HepG2 (cell line): ENCODE data around the gene TADA1. TPM values are rescaled to one million over a fixed set of nuclear protein-coding genes. Genes with fewer than 3 reads are reported as not detected.

Experiments
- ATAC-seq: fragments of 200-7000 bp; cut with Tn5 transposase; 3 replicates; pipeline ENCODE4 v1.9.1; 2020; ENCODE audit warnings: mild to moderate bottlenecking, moderate library complexity
- BruUV-seq: library from RNA; stranded (reverse); fragments of 400-500 nt; replicated peaks from 2 replicates; lab custom pipeline; 2021; lab: Mats Ljungman, UMichigan
- CTCF ChIA-PET: fragments of 300-600 bp; formaldehyde crosslinking; extraction: SDS; loops from one replicate; lab custom pipeline; 2021; ENCODE audit warnings: low total read pairs, inconsistent platforms, low intra/inter-chr PET ratio; lab: Yijun Ruan, JAX
- POLR2A ChIA-PET: fragments of 350-600 bp; sonication (Branson Sonifier 250); formaldehyde crosslinking; loops from one replicate; lab custom pipeline; 2020; ENCODE audit warnings: antibody characterized with exemption, inconsistent platforms; lab: Yijun Ruan, JAX
- DNase-seq: peaks from one replicate; pipeline ENCODE4 v3.0.0-alpha.2; 2015; ENCODE audit warnings: low spot score
- FAIRE-seq: peaks from 3 replicates; lab custom pipeline; 2011; peaks lifted over from hg19 to GRCh38; lab: Jason Lieb, UNC
- H2AFZ ChIP-seq: one replicate; pipeline ENCODE4 v1.6.1; 2011; ENCODE audit warnings: low read length, inconsistent platforms
- H3K27ac ChIP-seq: fragments of 300-600 bp; 3 replicates; pipeline ENCODE4 v1.8.0; 2011; ENCODE audit warnings: mixed run types, mild to moderate bottlenecking, mixed read lengths, low read length, inconsistent platforms; ENCODE audit not compliant: insufficient read depth; ENCODE audit errors: extremely low read length
- H3K27me3 ChIP-seq, 2 experiments: fragments of 200-600 bp in 1 of 2; 2 replicates in 1 of 2; 3 replicates in 1 of 2; pipeline versions ENCODE4 v1.6.0 to v1.8.0; 2011; ENCODE audit warnings: low read length in 2 of 2, mild to moderate bottlenecking in 2 of 2, moderate library complexity in 2 of 2, inconsistent platforms in 1 of 2; ENCODE audit not compliant: insufficient read depth in 2 of 2, control insufficient read depth in 1 of 2
- H3K36me3 ChIP-seq, 2 experiments: fragments of 200-600 bp in 1 of 2; replicated peaks in 1 of 2; 2 replicates in 1 of 2; 3 replicates in 1 of 2; pipeline versions ENCODE4 v1.5.1 to v1.8.0; 2011; ENCODE audit warnings: low read length in 2 of 2, inconsistent platforms in 1 of 2; ENCODE audit not compliant: insufficient read depth in 2 of 2, control insufficient read depth in 1 of 2
- H3K4me1 ChIP-seq: 2 replicates; pipeline ENCODE4 v1.5.1; 2012; ENCODE audit warnings: low read length, inconsistent platforms; ENCODE audit not compliant: insufficient read depth
- H3K4me2 ChIP-seq: 2 replicates; pipeline ENCODE4 v1.6.0; 2011; ENCODE audit warnings: low read depth, low read length, inconsistent platforms
- H3K4me3 ChIP-seq, 3 experiments: fragments of 200-600 bp in 1 of 3; sonication (generic), shearing (Covaris generic) in 1 of 3; replicated peaks in 1 of 3; 2 replicates each; pipeline ENCODE4 v1.5.1; 2011 to 2016; ENCODE audit warnings: low read length in 3 of 3, inconsistent platforms in 2 of 3, low read depth in 2 of 3, mild to moderate bottlenecking in 2 of 3, control low read depth in 1 of 3, mixed read lengths in 1 of 3; ENCODE audit not compliant: insufficient read depth in 1 of 3
- H3K79me2 ChIP-seq: one replicate; pipeline ENCODE4 v1.6.1; 2011; ENCODE audit warnings: low read length, inconsistent platforms; ENCODE audit not compliant: insufficient read depth
- H3K9ac ChIP-seq: 2 replicates; pipeline ENCODE4 v1.6.0; 2011; ENCODE audit warnings: mild to moderate bottlenecking, low read depth, low read length, inconsistent platforms; ENCODE audit not compliant: insufficient read depth
- H3K9me3 ChIP-seq: 2 replicates; pipeline ENCODE4 v1.5.1; 2012; ENCODE audit warnings: mild to moderate bottlenecking, low read length
- H4K20me1 ChIP-seq: 2 replicates; pipeline ENCODE4 v1.6.0; 2011; ENCODE audit warnings: inconsistent platforms, mild to moderate bottlenecking, low read length, moderate library complexity; ENCODE audit not compliant: insufficient read depth
- CBX5 ChIP-seq: sonication (generic); formaldehyde crosslinking; IDR thresholded peaks from 2 replicates; pipeline ENCODE4 v1.4.0; 2020; ENCODE audit warnings: missing genetic modification reagents, borderline replicate concordance
- NR2F2 ChIP-seq: IDR thresholded peaks from 2 replicates; pipeline ENCODE4 v1.6.1; 2012; ENCODE audit warnings: low read depth, inconsistent platforms, borderline replicate concordance
- PLSCR1 ChIP-seq: sonication (generic); formaldehyde crosslinking; IDR thresholded peaks from 2 replicates; pipeline ENCODE4 v1.5.0; 2020; ENCODE audit warnings: missing genetic modification reagents, mild to moderate bottlenecking, borderline replicate concordance
- SRSF4 ChIP-seq: fragments of 200-400 bp; formaldehyde crosslinking; IDR thresholded peaks from one replicate; pipeline ENCODE4 v1.6.1; 2018; ENCODE audit warnings: mild to moderate bottlenecking, low read depth, low read length, moderate library complexity; ENCODE audit not compliant: poor library complexity, severe bottlenecking
- TFE3 ChIP-seq: IDR thresholded peaks from 2 replicates; pipeline ENCODE4 v1.6.1; 2016
- ZNF101 ChIP-seq: sonication (generic); formaldehyde crosslinking; IDR thresholded peaks from 2 replicates; pipeline ENCODE4 v1.4.0; 2020; ENCODE audit warnings: mild to moderate bottlenecking, low read depth, missing genetic modification reagents, borderline replicate concordance
- ZNF317 ChIP-seq: sonication (generic); formaldehyde crosslinking; IDR thresholded peaks from 2 replicates; pipeline ENCODE4 v1.5.0; 2020; ENCODE audit warnings: mild to moderate bottlenecking, missing genetic modification reagents
- ZNF549 ChIP-seq: sonication (generic); formaldehyde crosslinking; IDR thresholded peaks from 2 replicates; pipeline ENCODE4 v1.5.0; 2020; ENCODE audit warnings: missing genetic modification reagents
- ZNF761 ChIP-seq: sonication (generic); formaldehyde crosslinking; conservative IDR thresholded peaks from 2 replicates; pipeline ENCODE4 v1.4.0; 2020; ENCODE audit warnings: mild to moderate bottlenecking, missing genetic modification reagents
- ZNF83 ChIP-seq: sonication (generic); formaldehyde crosslinking; IDR thresholded peaks from 2 replicates; pipeline ENCODE4 v1.4.0; 2020; ENCODE audit warnings: missing genetic modification reagents, mild to moderate bottlenecking, borderline replicate concordance
- WGBS: methylation state at CpG from one replicate; pipeline ENCODE4 v1.1.6; 2017; ENCODE audit warnings: low lambda C conversion rate; 5-methylcytosine and 5-hydroxymethylcytosine counted together
- in situ Hi-C: cut with HindIII; loops from 2 replicates; pipeline ENCODE4 v1.10.0; 2017; ENCODE audit warnings: low pct_unique_long_range_greater_than_20kb; ENCODE audit not compliant: extremely low pct_ligation_motif_present
- intact Hi-C: fragments of 100-400 bp; cut with micrococcal nuclease; formaldehyde crosslinking; loops from one replicate; pipeline ENCODE4 v1.10.0; 2022; ENCODE audit not compliant: unreplicated experiment
- polyA plus RNA-seq, 8 experiments: library from polyadenylated mRNA; depleted of rRNA in 3 of 8; stranded (reverse) in 7 of 8; unstranded in 1 of 8; fragments of >200 nt; fragmentation: Illumina TruSeq in 4 of 8; extraction: Trizol in 4 of 8; gene quantifications; 2 replicates each; pipeline versions ENCODE4 v1.2.1 to v1.2.3, GENCODE V29; 2011 to 2016; ENCODE audit warnings: low read depth in 4 of 8, missing spikeins in 1 of 8, mixed read lengths in 1 of 8; ENCODE audit not compliant: insufficient read depth in 1 of 8
- total RNA-seq, 5 experiments: library from RNA; depleted of rRNA; stranded (reverse); fragments of >200 nt; fragmentation: Illumina TruSeq; extraction: Trizol; gene quantifications; 2 replicates each; pipeline ENCODE4 v1.2.3, GENCODE V29; 2016; ENCODE audit warnings: low read depth in 1 of 5

Gene TADA1
- total and polyA plus RNA-seq, 2 of the 13 experiments (the other 11 are each of a cell fraction or from before 2014, with no cell fraction given): 28.3 to 29.1 TPM

- ATAC-seq: peak; percentile 85
- no peak overlapping the region for H3K9ac ChIP-seq
- no peak for TF ChIP-seq SRSF4
- no peak for FAIRE-seq
- WGBS: 49% methylated on average over 7 of the region's 7 CpGs
- in situ Hi-C loops: no loop called here
- H3K36me3 ChIP-seq: no peaks in the 10 kb centered on the region
- no peak overlapping the region for H3K27ac ChIP-seq
- ChIA-PET POLR2A (interaction anchor here (0.8 kb wide), 1 partner anchor 17 kb away, joined by 3 read pairs; the partner anchor contains the start of gene POGK), CTCF (no interaction called here)
- no peaks in the 10 kb centered on the region for H3K79me2 ChIP-seq
- H3K27me3 ChIP-seq: no peaks in the 10 kb centered on the region
- H2AFZ ChIP-seq: no peak overlapping the region
- intact Hi-C loops: no loop called here
- H3K4me1 ChIP-seq: no peaks in the 10 kb centered on the region
- no TSS peak for BruUV-seq
- no peaks in the 10 kb centered on the region for H4K20me1 ChIP-seq
- H3K4me2 ChIP-seq: no peak overlapping the region
- DNase-seq: no peak
- no peak overlapping the region for H3K4me3 ChIP-seq
- H3K9me3 ChIP-seq: no peaks in the 10 kb centered on the region
These were observed 53.7 kb downstream of the TADA1 start for GRCh38 chr1:166822385-166822784.

GRCh38 chr1:166819974-166820373, 56.1 kb downstream of the TADA1 start:
- Histone ChIP-seq H3K9ac (no peak overlapping the region), H3K4me3 (no peak overlapping the region), H3K9me3 (no peaks in the 10 kb centered on the region), H3K36me3 (no peaks in the 10 kb centered on the region), H2AFZ (no peak overlapping the region), H3K79me2 (no peaks in the 10 kb centered on the region), H3K27ac (no peak overlapping the region), H4K20me1 (no peaks in the 10 kb centered on the region), H3K4me2 (no peak overlapping the region), H3K27me3 (no peaks in the 10 kb centered on the region), H3K4me1 (no peaks in the 10 kb centered on the region)
- POLR2A ChIA-PET: no interaction called here
- BruUV-seq: no TSS peak
- CTCF ChIA-PET: no interaction called here
- in situ Hi-C loops (no loop called here), intact Hi-C loops (no loop called here)
- no peak for ATAC-seq
- WGBS: no CpG with 5 or more reads among the region's 2 CpGs
- no peak for TF ChIP-seq PLSCR1 (CRISPR knock-in tag)
- TF ChIP-seq ZNF101: no peak
- no peak for TF ChIP-seq ZNF761
- no peak for TF ChIP-seq TFE3 (CRISPR knock-in tag)
- TF ChIP-seq CBX5 (CRISPR knock-in tag): no peak
- no peak for TF ChIP-seq ZNF83 (CRISPR knock-in tag)
- TF ChIP-seq NR2F2: no peak
- TF ChIP-seq ZNF549 (CRISPR knock-in tag): no peak
- no peak for TF ChIP-seq ZNF317 (CRISPR knock-in tag)
- FAIRE-seq: no peak
- DNase-seq: no peak
